ENCODE data around the gene ADH5.

- TF ChIP-seq FOXM1 (IDR thresholded peaks at IDR 0.05; ENCODE audit: borderline replicate concordance), result no peak
- TF ChIP-seq TARDBP (IDR thresholded peaks at IDR 0.05), result no peak
- TF ChIP-seq ARNT (IDR thresholded peaks at IDR 0.05), result no peak
- no peak for TF ChIP-seq L3MBTL2 (conservative IDR thresholded peaks at IDR 0.05)
- no peak for TF ChIP-seq NFRKB (IDR thresholded peaks at IDR 0.05)
- no peak for TF ChIP-seq HDGF (IDR thresholded peaks at IDR 0.05; ENCODE audit: borderline replicate concordance)
- no peak for TF ChIP-seq SP1 (IDR thresholded peaks at IDR 0.05)
- TF ChIP-seq FOXA1 (IDR thresholded peaks at IDR 0.05), result no peak
- TF ChIP-seq ELF4 (IDR thresholded peaks at IDR 0.05), result no peak
Measured at GRCh38 chr4:99029852-99030251, 58.7 kb downstream of the ADH5 start.
